Muscle of back (tissue), 11 donors: ENCODE results near the gene MYO18B. TPM values are rescaled to one million over a fixed set of nuclear protein-coding genes. Genes with fewer than 3 reads are reported as not detected.

Source experiments
- DNase-seq, 3 donors: peaks; one replicate each; pipeline versions ENCODE4 v3.0.0 to v3.0.0-alpha.2; 2013
- polyA plus RNA-seq, 10 donors: library from polyadenylated mRNA; unstranded; fragments of 120-200 nt; gene quantifications; one replicate each; pipeline ENCODE4 v1.2.1, GENCODE V29; 2013; ENCODE audit not compliant: insufficient read length in 10 of 10

MYO18B gene
- polyA plus RNA-seq, 10 donors: 38.9 to 103 (median 74.5) TPM

- DNase-seq: no peak
These were observed 154.1 kb downstream of the MYO18B start for GRCh38 chr22:25896098-25896497.

GRCh38 chr22:25896592-25896991 lies 154.6 kb downstream of the MYO18B start:
- no peak for DNase-seq

- no peak for DNase-seq
These were observed 156.8 kb downstream of the MYO18B start for GRCh38 chr22:25898707-25899365.

- no peak for DNase-seq
These were observed 157.6 kb downstream of the MYO18B start for GRCh38 chr22:25899566-25899965.

- DNase-seq: no peak
These were observed 158.4 kb downstream of the MYO18B start for GRCh38 chr22:25900390-25900789.

- DNase-seq: no peak
These were observed 158.9 kb downstream of the MYO18B start for GRCh38 chr22:25900880-25901279.

- DNase-seq: no peak
These were observed 160.4 kb downstream of the MYO18B start for GRCh38 chr22:25902402-25902801.

- no peak for DNase-seq
These were observed 161.3 kb downstream of the MYO18B start for GRCh38 chr22:25903294-25903693.

- no peak for DNase-seq
These were observed 166.2 kb downstream of the MYO18B start for GRCh38 chr22:25908212-25908611.

GRCh38 chr22:25908755-25909154 lies 166.8 kb downstream of the MYO18B start:
- no peak for DNase-seq

GRCh38 chr22:25909614-25910387 lies 167.8 kb downstream of the MYO18B start:
- no peak for DNase-seq

GRCh38 chr22:25911243-25911972 lies 169.4 kb downstream of the MYO18B start:
- DNase-seq: no peak

GRCh38 chr22:25919452-25919851 lies 177.5 kb downstream of the MYO18B start:
- no peak for DNase-seq

GRCh38 chr22:25922141-25922540 lies 180.2 kb downstream of the MYO18B start:
- DNase-seq: no peak

GRCh38 chr22:25923914-25924313 lies 181.9 kb downstream of the MYO18B start:
- DNase-seq: no peak

- DNase-seq: no peak
These were observed 186.1 kb downstream of the MYO18B start for GRCh38 chr22:25928038-25928437.

- DNase-seq: no peak
These were observed 187.4 kb downstream of the MYO18B start for GRCh38 chr22:25929321-25929878.

GRCh38 chr22:25930083-25930482 lies 188.1 kb downstream of the MYO18B start:
- DNase-seq: no peak

GRCh38 chr22:25930788-25931310 lies 188.9 kb downstream of the MYO18B start:
- DNase-seq: no peak

GRCh38 chr22:25933158-25933788 lies 191.3 kb downstream of the MYO18B start:
- no peak for DNase-seq

- DNase-seq: no peak
These were observed 193.5 kb downstream of the MYO18B start for GRCh38 chr22:25935266-25936058.
